Measurements from ENCODE around the gene MYF6.

MYF6 gene

DNA sequence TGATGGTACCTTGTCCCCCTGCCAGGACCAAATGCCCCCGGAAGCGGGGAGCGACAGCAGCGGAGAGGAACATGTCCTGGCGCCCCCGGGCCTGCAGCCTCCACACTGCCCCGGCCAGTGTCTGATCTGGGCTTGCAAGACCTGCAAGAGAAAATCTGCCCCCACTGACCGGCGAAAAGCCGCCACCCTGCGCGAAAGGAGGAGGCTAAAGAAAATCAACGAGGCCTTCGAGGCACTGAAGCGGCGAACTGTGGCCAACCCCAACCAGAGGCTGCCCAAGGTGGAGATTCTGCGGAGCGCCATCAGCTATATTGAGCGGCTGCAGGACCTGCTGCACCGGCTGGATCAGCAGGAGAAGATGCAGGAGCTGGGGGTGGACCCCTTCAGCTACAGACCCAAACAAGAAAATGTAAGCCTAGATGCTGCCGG, 410 bp downstream of the MYF6 start:
- no peak for DNase-seq

DNA sequence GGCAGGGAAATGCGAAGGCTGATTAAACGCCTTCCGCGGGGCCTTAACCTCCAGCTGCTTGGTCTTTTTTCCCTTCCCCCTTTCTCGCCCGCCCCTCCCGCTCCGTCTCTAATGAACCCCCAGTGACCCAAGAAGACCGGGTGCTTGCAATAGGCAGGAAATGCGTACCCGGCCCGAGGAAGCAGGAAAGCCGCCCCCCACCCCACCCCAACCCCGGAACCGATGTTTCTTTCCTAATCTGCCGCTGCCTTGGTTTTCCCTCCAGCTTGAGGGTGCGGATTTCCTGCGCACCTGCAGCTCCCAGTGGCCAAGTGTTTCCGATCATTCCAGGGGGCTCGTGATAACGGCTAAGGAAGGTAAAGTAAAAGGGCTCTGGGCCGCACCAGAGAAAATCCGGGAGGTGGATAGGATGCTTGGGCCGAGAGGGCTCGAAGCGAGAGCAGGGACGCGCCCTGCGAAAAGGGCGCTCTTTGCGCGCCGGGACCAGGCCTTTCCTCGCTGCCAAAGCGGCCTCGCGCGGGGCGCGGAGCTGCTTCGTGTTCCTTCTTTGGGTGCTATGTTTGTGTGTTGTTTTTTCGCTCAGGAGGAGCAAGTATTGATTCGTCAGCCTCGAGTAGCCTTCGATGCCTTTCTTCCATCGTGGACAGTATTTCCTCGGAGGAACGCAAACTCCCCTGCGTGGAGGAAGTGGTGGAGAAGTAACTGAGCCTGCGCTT, 983 bp downstream of the MYF6 start:
- no peak for DNase-seq

DNA sequence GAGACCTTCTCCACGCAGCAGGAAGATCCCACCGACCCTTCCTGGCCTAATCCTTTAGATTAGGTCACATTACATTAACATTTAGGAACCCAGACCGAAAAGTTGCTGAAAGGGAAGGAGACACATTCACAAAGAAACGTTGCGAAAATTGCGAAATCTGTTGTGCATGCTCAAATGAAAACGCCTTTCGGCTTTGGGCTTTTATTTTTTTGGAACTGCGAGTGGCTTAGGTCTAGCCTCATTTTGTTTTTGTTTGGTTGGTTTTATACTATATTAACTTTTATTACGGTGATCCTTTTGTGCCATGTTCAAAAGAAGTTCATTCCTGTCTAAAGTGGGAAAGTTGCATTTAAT, 1.5 kb downstream of the MYF6 start:
- no peak for DNase-seq

DNA sequence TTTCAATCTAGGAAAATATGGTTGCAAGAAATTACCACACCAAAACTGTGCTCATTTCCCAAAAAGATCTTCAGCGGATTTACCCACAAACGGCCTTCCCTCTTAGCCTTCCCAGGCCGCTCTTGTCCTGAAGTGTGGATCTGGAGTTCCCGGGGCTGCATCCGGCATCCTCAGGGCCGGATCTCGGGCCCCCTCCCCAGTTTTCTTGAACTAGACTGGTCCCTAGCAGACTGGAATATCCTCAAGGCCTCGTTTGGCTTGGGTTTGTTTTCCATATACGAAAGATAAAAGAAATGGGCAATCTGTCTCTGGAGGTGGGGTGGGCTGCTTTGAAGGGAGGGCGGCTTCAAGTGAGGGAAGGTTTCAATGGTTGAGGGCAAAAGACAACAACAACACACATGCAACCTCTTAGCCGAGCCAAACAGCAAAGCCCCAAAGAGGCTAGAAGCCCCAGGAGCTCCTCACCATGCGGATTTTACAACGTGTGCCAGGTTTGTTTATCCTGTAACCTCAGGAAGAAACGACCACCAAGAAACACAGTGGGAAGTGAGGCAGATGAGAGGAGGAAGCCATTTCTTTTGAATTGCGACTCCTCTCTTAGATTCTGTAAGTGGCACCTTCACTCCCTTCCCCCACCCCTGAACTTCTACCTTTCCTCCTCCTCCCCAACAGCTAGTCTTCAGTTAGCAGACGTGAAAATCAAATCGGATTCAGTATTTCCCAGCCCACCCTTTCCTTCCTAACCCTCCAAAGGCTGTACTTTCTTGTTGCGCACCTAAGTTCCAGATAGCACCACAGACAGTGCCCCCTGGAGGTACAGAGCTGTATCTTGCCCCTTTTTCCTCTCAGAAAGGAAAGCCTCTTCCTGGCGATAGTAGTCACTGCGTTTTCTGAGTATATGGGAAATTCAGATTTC, 2.6 kb downstream of the MYF6 start:
- no peak for DNase-seq

- DNase-seq = no peak
These were observed 3.5 kb downstream of the MYF6 start for GRCh38 chr12:80710727-80711449.

GRCh38 chr12:80711866-80712265, 4.4 kb downstream of the MYF6 start:
- DNase-seq = no peak

- DNase-seq = no peak
These were observed 5.4 kb downstream of the MYF6 start for GRCh38 chr12:80712866-80713265.

DNA sequence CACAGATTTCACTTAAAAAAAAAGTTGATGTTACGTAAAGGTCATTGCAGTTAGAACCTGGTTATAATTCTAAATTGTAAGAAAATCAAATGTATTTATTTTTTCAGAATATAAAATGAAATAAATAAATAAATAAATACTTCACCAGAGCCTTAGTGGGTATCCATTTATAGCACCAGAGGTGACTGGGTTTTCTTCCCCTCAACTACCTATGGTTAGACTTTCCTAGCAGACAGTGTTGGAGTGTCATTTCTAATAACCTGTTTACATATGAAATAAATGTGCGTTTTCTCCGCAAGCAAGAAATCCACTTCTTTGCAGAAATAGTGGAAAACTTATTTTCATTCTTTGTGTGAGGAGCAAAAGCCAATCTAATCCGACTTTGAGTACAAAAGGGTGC, 6.0 kb downstream of the MYF6 start:
- no peak for DNase-seq

- no peak for DNase-seq
These were observed 6.6 kb downstream of the MYF6 start for GRCh38 chr12:80714055-80714454.

DNA sequence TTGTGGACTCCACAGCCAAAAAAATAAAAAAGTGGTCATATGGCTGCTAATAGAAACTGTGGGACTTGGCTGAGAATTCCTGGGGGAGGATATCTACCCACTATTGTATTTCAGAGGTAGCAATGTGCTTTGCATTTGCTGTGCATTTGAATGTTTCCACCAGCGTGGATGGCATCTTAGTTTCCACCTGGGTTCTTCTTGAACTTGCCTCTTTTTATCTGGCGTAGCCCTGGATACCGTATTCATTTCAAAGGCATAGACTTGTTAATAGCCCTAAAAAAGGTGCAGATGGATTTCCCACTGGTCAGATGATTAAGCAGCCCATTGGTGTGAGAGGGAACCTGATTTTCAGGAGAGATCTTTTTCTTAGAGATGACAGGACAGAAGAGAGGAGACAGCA, 7.4 kb downstream of the MYF6 start:
- no peak for DNase-seq

DNA sequence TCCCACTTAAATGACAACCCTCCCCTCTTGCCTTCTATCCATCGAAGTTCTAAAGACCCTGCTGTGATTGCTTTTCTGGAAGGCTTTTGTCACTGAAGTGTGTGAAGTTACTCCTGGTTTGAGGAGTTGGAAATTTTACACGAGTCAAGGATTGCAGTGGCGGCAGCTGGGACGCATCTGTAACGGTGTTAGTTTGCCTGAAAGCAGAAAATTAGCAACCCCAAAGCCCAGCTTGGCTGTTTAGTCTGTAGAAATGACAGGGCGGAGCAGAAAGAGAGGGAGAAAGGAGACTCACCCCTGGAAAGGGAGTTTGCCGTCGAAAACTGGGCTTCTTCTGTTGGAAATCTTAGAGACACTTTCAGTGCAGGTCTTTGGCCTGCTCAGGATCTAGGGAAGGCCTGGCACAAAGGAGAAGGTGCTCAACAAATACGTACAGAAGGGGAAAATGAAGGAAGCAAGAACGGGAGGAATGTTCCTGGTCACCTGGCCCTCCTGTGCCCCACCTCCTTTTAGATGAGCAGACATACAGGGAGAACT, 8.3 kb downstream of the MYF6 start:
- DNase-seq = no peak

DNA sequence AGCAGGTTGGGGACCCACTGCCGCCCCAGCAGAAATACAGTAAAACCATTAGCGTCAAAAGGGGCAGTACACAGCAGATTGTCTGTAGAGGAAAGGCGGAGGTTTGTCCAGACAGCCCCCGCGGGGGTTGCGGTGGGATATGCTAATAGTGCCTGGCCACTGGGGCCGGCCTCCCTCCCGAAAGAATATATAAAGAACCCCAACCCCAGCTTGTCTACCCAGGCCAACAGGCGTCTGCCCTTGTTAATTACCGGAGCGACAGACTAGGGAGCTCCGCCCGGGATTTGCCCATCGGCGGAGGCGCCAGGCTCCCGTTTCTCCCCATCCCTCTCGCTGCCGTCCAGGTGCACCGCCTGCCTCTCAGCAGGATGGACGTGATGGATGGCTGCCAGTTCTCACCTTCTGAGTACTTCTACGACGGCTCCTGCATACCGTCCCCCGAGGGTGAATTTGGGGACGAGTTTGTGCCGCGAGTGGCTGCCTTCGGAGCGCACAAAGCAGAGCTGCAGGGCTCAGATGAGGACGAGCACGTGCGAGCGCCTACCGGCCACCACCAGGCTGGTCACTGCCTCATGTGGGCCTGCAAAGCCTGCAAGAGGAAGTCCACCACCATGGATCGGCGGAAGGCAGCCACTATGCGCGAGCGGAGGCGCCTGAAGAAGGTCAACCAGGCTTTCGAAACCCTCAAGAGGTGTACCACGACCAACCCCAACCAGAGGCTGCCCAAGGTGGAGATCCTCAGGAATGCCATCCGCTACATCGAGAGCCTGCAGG, 9.4 kb downstream of the MYF6 start, which contains the start of gene MYF5:
MYF5 (plus strand) TSS at position 217 of the 774 bp plus-strand sequence; CDS start at position 369, 152 bp downstream.
- no peak for DNase-seq

- no peak for DNase-seq
These were observed 10.4 kb downstream of the MYF6 start for GRCh38 chr12:80717856-80718255.

GRCh38 chr12:80720516-80720915, 13.1 kb downstream of the MYF6 start:
- DNase-seq = no peak

GRCh38 chr12:80721326-80721725, 13.9 kb downstream of the MYF6 start:
- DNase-seq = no peak

DNA sequence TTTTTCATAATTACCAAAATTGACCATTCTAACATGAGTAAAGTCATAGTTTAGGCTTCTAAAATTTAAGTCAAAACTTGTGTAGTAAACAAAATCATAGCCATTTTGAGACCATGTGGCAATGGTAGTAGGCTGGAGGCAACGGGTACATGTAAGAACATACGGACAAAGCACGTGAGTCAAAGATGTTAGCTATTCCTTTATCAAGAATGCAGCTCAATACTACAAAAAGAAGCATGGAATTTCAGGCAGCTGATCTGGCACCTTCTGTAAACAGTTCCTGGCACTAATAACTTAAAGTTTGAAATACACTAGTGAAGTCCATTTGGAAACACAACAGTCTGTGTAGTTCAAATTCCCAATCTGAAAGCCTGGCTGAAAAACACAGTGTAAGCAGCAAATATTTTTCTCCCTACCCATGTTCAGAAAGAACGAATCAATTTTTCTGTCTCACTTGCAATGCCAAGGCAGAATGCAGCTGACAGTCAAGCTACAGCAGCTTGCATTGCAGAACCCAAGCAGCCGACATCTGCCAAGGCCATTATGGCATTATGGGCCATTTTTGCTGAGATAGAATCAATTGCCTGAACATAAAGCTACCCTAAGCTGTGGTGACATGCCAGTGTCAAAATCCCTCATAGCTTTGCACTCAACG, 38.5 kb downstream of the MYF6 start:
- no peak for DNase-seq

GRCh38 chr12:80747800-80748199, 40.4 kb downstream of the MYF6 start:
- no peak for DNase-seq

GRCh38 chr12:80749456-80749855, 42.0 kb downstream of the MYF6 start:
- no peak for DNase-seq

- DNase-seq = no peak
These were observed 45.0 kb downstream of the MYF6 start for GRCh38 chr12:80752464-80752863.

DNA sequence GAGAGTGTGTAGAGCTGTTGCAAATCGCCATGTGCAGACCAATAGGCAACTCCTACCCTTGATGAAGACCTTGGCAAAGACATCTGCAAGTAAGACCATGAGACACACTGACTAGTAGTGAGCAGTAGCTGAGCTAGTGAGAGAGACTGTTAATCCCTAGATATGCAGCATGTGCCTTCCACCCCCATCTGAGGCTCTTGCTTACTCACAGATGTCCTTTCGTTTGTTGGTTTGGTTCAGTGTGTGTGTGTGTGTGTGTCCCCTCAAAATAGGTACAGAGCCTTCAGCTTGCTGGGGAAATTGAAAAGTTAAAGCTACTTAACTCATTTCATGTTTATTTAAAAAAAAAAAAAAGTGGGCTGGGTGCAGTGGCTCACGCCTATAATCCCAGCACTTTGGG, 46.8 kb downstream of the MYF6 start:
- no peak for DNase-seq

- DNase-seq = no peak
These were observed 49.4 kb downstream of the MYF6 start for GRCh38 chr12:80756875-80757274.
